Measurements from ENCODE around the gene CLDN10.
"Not testable (repeated sequence)": the region's sequence is repeated elsewhere in the genome, so short reads cannot be mapped to it uniquely, and the experiment has no call there.

The CLDN10 gene

GRCh38 chr13:95541911-95542474 lies 10.5 kb upstream of the CLDN10 start:
- DNase-seq = no peak

DNA sequence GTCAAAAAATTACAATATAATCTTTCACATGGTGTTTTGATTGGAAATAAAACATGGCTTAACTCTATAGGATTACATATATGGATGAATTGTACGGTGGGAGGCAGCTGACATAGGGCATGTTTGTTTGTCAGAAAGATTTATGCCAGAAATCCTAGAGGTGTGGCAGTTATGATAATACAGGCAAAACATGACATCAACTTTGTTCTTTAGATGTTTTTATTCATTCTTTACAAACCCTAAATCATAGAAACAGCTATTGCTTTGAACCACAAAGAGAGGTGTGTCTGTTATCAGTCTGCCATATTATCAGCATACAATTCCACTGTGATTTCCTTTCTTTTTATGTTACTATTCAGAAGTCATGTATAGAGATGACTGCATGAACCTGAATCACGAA lies 8.2 kb upstream of the CLDN10 start:
- DNase-seq = no peak

DNA sequence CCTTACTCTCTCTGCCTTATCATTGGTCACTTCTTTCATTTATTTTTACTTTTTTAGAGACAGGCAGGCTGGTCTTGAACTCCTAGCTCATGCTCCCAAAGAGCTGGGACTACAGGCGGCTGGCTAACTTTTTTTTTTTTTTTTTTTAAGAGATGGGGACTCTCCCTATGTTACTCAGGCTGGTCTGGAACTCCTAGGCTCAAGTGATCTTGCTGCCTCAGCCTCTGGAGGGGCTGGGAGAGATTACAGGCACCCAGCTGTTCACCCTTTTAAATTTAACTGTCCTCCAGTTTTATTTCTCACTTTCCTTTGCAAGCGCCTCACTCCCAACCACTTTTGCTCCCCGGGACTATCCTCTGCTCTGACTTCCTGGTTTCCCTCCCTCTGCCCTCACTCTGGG lies 5.6 kb upstream of the CLDN10 start:
- DNase-seq = no peak

DNA sequence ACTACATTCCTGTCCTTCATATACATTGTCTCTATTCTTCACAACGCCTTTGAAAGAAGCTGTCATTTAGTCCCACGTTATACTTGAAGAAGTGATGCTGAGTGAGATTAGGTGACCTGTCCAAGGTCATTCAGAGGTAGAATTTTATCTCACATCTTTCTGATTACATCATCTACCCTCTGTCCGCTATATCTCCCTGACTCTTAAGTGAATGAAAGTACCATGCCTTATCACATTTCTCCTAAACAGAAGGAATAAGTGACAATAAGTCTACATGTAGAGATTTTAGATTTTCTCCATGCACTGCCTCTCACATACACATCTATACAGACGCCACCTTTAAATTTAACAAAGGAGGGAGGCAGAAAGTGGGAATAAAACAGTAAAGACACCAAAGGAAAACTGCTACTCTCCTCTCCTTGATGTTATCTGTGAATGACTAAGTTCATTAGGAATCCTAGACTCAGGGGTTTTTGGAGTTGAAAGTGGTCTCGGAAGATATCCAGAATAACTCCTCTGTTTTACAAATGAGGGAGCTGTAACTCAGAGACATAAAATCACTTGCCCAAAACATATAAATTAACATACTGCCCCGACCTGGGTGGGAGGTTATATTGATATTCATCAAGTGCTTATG lies 4.9 kb upstream of the CLDN10 start:
- DNase-seq = no peak

DNA sequence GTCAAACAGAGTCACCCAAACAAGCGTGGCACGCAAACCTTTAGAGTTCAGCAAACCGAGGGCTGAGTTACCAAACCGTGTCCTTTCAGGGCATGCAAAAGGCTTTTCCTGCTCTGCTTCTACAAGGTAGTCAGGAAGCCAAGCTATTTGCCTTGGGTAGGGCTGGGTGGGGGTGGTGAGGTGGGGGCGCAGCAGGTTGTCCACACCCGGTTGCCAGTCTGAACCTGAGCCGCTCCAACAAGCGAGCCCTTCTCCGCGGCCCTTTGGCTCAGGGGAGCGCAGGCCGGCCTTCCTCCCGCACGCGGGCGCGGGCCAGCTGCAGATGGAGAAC lies 347 bp upstream of the CLDN10 start:
- no peak for DNase-seq

DNA sequence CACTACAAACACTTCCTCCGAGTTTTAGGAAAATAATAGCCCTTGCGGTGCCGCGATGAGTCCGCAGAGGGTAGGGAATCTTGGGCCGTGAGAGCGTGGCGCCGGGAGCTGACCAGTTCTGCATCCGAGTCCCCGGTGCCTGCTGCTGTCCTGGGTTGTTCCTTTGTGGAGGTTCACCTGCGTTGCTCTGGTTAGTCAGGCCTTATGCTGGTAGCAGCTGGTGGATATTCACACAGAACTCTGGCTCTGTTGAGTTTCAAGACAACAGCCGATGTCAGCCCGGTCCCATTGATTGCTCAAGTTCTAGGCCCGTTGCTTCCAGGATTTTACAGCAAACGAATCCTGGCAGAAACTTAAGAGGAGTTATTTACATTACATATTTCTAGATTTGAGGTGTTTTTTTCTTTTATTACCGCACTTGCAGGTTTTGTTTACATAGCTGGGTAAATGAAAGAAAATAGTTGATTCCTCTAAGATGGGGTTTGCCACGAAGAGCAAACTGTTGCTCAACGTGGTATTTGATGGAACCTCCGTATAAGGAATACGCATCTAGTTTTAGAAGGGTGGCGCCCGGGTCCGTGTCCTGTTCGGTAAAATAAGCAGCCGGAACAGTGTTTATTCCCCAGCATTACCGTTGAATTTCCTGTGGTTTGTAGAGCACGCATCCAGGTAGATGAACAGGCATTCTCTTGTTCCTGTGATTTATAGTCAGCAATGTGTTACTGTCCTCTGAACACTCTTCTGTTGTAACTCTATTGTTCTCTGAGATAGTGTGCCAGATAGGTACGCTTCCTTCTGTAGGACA lies 1.3 kb downstream of the CLDN10 start:
- no peak for DNase-seq

GRCh38 chr13:95557013-95557412 lies 4.5 kb downstream of the CLDN10 start:
- no peak for DNase-seq

DNA sequence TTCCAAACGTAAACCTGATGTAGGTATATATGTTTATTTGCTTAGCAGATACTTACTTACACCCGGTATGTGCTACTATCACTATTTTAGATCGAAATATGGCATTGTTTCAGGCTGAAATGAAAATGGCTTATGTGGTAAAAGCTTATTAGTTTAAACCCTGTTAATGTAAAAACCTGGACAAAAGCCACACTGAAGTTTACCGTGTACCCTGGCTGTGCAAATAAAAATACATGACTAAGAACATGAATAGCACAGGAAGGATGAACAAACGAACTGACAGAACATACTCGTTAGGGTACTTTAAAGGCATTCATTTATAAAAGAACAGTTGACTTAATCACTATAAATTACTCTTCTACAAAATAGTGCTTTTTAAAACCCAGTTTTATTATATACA lies 6.6 kb downstream of the CLDN10 start:
- no peak for DNase-seq

GRCh38 chr13:95560387-95560786 lies 7.9 kb downstream of the CLDN10 start:
- no peak for DNase-seq

DNA sequence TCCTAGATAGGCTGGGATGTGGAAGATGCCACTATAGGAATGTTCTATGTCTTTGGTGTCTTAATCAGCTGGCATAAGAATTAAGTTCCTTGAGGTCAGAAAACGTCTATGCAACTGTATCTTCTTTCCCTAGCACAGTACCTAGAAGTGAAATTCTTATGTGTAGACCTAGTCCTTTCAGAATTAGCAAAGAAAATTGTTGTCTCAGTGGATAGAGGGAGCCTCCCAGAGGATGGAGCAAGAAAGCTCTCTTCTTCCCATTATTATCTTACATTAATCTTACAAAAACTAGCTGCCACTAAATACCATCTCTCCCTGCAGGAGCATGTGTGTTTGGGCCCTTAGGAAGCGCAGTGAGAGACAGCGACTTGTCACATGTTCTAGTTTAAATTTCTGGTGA lies 11.6 kb downstream of the CLDN10 start:
- no peak for DNase-seq

GRCh38 chr13:95564733-95565291 lies 12.3 kb downstream of the CLDN10 start:
- DNase-seq = no peak

DNA sequence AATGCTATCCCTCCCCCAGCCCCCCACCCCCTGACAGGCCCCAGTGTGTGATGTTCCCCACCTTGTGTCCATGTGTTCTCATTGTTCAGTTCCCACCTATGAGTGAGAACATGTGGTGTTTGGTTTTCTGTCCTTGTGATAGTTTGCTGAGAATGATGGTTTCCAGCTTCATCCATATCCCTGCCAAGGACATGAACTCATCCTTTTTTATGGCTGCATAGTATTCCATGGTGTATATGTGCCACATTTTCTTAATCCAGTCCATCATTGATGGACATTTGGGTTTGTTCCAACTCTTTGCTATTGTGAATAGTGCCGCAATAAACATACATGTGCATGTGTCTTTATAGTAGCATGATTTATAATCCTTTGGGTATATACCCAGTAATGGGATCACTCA lies 13.2 kb downstream of the CLDN10 start:
- not testable (repeated sequence) for DNase-seq

GRCh38 chr13:95568131-95568530 lies 15.6 kb downstream of the CLDN10 start:
- DNase-seq = no peak

DNA sequence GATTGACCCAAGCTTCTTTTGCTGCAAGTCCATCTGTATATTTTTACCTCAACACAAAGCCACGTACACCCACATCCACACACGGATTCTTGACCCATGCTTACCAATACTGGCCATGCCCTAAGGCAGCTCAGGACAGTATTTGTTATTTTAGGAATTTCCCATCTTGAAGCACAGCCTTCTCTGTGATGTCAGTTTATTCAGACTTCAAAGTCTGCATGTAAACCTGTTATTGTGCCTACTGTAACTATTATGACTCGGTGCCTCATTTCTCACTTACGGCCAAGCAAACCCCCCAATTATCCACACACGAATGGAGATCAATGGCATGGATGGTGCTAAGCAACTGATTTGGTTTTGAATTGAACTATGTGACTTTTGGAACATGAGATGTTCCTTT lies 17.5 kb downstream of the CLDN10 start:
- DNase-seq = no peak

- DNase-seq = no peak
Observed at GRCh38 chr13:95571941-95572340, 19.4 kb downstream of the CLDN10 start.

- no peak for DNase-seq
Observed at GRCh38 chr13:95573221-95573620, 20.7 kb downstream of the CLDN10 start.

DNA sequence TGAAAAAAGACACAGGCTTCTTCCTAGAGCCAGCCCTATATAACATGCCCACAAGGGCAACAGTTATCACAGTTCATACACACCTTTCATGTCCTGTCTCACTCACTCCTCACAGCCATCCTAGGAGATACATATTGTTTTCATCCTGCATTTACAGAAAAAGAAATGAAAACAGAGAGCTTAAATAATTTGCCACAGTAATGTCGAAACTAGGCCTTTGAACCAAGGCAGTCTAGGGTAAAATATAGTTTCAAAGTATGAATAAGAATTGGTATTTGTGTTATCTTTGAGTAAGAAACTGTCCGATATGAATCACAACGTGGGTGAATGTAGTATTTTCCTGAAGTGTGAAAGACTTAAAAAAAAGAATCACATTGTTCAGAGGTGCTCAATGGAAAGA lies 26.8 kb downstream of the CLDN10 start:
- no peak for DNase-seq

DNA sequence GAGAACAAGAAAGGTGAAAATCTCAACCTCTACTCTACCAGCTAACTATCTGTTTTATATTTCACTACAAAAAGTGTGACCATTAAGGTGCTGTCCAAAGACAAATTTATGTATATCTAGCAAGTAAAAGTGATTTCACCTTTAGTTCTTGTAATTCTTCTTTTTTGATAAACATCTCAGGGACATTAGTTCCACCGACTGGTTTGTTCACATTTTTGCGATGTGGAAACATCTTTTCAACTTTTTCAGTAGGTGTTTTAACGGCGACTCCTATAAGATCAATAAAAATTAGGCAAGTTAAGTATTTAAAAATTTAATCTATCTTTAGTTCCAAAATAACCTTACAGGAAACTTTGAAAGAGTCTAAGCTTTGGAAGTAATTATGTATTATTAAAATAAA lies 33.3 kb downstream of the CLDN10 start:
- DNase-seq = no peak

DNA sequence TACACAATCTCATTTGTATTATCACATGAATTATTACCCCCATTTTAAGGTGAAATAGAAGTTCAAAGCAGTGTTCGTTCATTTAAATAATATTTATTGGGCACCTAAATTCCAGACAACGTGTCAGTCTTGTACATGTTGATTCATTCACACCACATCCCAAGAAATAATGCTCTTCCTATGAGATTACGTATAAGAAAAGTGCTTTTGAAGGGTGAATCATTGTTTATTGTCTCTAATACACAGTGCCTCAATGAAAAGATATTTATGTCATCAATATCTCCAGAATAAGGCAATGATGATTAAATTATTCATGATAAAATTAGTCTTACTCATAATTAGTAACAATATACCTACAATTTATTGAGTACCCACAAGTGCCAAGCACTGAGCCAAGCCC lies 35.6 kb downstream of the CLDN10 start:
- no peak for DNase-seq

- no peak for DNase-seq
Observed at GRCh38 chr13:95588721-95589120, 36.2 kb downstream of the CLDN10 start.

GRCh38 chr13:95593462-95593861 lies 40.9 kb downstream of the CLDN10 start:
- no peak for DNase-seq

DNA sequence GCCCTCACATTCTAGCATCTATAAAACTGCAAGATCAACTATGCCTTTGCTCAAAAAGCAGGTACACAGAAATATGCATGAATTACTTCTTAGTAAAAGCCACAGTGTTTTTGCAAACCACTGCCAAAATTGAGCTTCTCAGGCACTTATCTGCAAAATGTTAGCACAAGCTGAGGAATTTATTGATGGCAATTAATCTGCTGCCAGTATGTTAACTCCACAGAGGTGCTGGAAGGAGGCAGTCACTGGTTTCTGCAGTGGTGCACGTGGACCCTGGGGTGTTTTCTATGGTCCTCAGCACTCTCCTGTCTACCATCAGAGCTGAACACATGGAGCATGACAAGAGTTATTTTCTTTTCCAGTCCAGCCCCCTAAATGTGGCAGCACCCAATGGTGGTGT lies 44.2 kb downstream of the CLDN10 start:
- DNase-seq = no peak

DNA sequence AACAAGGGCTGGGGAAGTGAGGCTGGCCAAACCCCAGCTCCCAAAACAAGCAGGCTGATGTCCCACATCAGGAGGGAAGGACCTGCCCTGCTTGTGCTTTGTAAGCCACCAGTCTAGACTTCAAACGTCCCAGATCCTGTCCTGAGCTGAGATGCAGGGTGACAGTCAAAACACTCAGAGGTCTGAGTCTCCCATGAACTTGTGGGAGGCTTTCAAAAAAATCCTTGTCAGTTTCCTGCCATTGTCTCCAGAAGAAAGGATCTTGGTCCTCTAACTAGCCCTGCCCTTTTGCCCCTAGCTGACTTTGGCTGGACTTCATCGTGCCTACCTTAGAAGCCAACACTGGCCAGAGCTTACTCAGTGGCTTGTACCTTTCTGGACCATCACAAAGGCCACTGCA lies 48.7 kb downstream of the CLDN10 start:
- DNase-seq = no peak

DNA sequence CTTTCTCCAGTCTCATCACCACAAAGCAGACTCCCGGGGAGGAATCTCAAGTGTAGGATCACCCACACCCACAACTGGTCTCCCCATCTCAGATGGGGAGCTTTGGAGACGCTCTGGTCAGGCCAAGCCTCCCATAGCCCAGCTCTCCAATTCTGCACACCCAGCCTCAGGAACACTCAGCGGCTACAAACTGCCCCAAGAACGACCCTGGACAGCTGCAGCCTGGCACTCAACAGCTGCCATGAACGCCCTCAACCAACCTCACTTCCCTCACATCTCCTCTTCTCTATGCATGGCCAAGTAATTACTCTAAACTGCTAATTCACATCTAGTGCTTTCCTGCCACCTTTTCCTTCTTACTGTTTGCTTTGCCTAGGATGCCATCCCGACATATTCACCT lies 49.4 kb downstream of the CLDN10 start:
- DNase-seq = no peak
